HG03064 (cell line): ENCODE results near the gene ABCA8.

ENCODE experiments used
- ATAC-seq: cut with Tn5 transposase; IDR thresholded peaks from one replicate; pipeline ENCODE4 v1.9.1; 2021; ENCODE audit warnings: low read depth; ENCODE audit not compliant: unreplicated experiment

ABCA8 gene

GRCh38 chr17:68870976-68871375, 84.2 kb downstream of the ABCA8 start:
- no peak for ATAC-seq

- ATAC-seq: no peak
Observed at GRCh38 chr17:68870161-68870826, 84.9 kb downstream of the ABCA8 start.

GRCh38 chr17:68868708-68869107, 86.5 kb downstream of the ABCA8 start:
- ATAC-seq: no peak

GRCh38 chr17:68867759-68868516, 87.3 kb downstream of the ABCA8 start:
- no peak for ATAC-seq

GRCh38 chr17:68865584-68865983, 89.6 kb downstream of the ABCA8 start:
- no peak for ATAC-seq

GRCh38 chr17:68863091-68863652, 92.0 kb downstream of the ABCA8 start:
- no peak for ATAC-seq

- ATAC-seq: no peak
Observed at GRCh38 chr17:68861602-68862001, 93.6 kb downstream of the ABCA8 start.

GRCh38 chr17:68860941-68861340, 94.3 kb downstream of the ABCA8 start:
- ATAC-seq: no peak

GRCh38 chr17:68854452-68854851, 100.7 kb downstream of the ABCA8 start:
- ATAC-seq: no peak

GRCh38 chr17:68853439-68853838, 101.8 kb downstream of the ABCA8 start:
- ATAC-seq: no peak

GRCh38 chr17:68853036-68853435, 102.2 kb downstream of the ABCA8 start:
- no peak for ATAC-seq

GRCh38 chr17:68851890-68852289, 103.3 kb downstream of the ABCA8 start:
- no peak for ATAC-seq

GRCh38 chr17:68850749-68851510, 104.3 kb downstream of the ABCA8 start:
- ATAC-seq: no peak

- ATAC-seq: no peak
Observed at GRCh38 chr17:68849673-68850610, 105.2 kb downstream of the ABCA8 start.

- ATAC-seq: no peak
Observed at GRCh38 chr17:68847711-68848110, 107.5 kb downstream of the ABCA8 start.

GRCh38 chr17:68843522-68843921, 111.7 kb downstream of the ABCA8 start:
- ATAC-seq: no peak

- ATAC-seq: no peak
Observed at GRCh38 chr17:68840073-68840472, 115.1 kb downstream of the ABCA8 start.

- ATAC-seq: no peak
Observed at GRCh38 chr17:68835071-68835470, 120.1 kb downstream of the ABCA8 start.

- ATAC-seq: no peak
Observed at GRCh38 chr17:68834328-68834836, 120.8 kb downstream of the ABCA8 start.
